Embryonic facial prominence (tissue), 1 donor: ENCODE results near the gene LRP1B.

Experiments
- DNase-seq: peaks from one replicate; pipeline ENCODE4 v3.0.0-alpha.2; 2016; ENCODE audit errors: extremely low spot score

Gene LRP1B

GRCh38 chr2:141767691-141768090 is 363.1 kb downstream of the LRP1B start:
- DNase-seq = no peak

DNA sequence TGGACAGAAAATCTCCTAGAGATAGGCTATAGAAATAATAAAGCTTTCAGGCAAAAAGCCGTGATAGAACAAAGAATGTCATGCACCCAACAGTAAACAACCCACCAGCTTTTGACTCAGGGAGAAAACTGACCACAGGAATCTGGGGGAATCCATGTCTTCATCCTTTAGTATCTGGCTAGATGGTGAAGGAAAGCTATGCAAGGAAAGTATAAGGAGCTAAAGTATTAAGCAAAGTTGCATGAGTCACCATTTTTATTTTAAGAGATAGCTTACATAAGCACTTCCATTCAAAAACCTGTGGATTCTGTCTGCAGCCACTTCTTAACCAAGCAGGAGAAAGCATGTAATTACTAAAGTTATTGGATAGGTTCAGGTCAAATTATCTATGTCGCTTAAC is 363.8 kb downstream of the LRP1B start:
- no peak for DNase-seq

GRCh38 chr2:141766225-141766624 is 364.6 kb downstream of the LRP1B start:
- no peak for DNase-seq

DNA sequence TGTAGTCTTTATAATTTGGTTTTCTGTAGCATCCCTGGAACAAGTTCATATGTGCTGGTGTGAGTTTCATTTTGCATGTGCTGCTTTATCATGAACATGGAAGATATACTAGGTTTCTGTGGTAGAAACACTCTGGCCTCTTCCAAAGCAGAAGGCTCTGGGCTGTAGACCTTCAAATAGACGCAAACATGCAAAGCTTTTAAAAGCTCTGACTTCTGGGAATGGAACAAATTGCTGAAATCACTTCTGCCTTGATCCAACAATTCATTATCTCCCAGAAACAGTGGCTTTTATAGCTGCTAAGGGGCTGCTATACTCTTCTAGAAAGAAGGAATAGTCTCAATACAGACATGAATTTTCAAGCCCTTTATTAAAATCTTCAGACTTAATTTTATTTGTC is 382.2 kb downstream of the LRP1B start:
- no peak for DNase-seq

GRCh38 chr2:141741652-141742051 is 389.2 kb downstream of the LRP1B start:
- no peak for DNase-seq

DNA sequence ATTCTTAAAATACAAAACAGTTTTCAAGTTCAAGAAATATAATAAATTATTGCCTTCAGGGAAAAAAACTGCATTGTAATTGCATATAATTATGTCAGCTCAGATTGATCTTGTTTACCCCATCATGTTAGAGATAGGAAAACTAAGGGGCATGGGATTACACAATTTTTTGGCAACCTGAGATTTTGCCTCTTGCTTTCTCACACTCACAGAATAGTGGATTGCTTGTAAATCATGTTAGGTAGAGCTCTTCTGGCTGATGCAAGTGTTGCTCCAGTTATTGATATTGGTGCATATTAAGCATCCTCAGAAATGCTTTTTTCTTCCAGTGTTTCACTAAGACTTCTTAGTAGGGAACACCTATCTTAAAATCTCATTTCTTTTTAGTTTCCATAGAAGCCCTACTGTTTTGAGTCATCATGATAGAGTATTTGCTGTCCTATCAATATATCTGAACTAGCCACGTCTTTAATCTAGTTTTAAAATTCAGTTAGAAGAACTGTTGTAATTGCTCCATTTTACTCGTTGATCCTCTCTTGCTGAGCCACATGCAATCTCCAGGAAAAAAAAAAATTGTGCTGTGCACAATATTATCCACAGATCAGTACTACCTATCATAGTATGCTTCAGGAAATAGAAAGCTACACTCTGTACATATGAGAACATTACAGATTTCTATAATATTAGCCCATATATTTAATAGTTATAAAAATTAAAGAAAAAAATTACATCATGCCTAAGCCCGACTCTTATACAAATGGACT is 393.1 kb downstream of the LRP1B start:
- DNase-seq = no peak

DNA sequence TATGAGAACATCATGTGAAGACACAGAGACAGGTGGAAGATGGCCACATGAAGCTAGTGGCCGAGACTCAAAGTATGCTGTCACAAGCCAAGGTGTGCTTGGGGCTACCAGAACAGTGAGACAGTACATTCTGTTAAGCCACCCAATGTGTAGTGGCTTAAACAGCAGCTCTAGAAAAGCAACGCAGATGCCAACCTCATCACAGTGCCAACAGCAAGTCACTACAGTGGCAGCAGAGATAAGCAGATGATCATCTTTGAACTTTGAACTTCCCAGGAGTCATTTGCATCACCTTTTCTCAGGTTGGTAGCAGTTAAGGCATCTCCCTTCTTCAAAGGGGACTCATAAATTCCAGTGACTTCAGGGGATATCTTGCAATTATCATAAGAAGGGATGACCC is 394.4 kb downstream of the LRP1B start:
- DNase-seq = no peak

DNA sequence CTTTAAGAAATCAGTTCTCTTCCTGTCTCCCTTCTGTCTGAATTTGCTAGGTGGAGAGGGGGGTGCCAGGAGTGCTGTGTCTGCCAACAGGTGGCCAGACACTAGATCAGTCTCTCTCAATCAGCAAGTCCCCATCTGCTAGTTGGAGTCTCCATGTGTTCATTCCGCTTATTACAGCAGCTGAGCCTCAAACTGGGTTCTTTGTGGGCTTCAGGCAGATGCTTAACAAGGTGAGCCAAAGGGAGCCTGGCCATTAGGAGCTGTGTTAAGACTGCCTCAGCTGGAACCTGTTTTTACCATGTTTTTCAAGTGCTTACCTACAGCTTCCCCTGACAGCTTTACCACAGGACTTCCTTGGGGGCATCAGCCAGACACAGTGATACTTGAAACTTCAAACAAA is 401.9 kb downstream of the LRP1B start:
- DNase-seq = no peak

- no peak for DNase-seq
Measured at GRCh38 chr2:141728142-141728541, 402.7 kb downstream of the LRP1B start.

GRCh38 chr2:141724426-141724825 is 406.4 kb downstream of the LRP1B start:
- DNase-seq = no peak

DNA sequence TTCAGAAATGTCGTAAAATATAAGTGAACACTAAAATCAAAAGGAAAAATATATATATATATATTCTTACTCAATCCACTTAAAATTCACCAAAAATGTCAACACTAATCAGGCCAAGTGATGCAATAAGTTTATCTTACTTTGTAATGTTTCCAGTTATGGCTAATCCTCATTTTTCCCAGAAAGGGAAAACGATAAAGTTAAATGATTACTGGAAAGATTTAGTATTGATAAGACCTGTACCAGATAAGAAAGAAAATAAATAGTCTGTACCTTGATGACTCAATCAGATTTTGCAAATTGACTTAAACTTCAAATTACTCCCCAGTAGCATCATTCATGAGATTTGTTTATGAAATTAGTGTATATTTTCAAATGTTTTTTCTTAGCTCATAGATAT is 407.0 kb downstream of the LRP1B start:
- no peak for DNase-seq

DNA sequence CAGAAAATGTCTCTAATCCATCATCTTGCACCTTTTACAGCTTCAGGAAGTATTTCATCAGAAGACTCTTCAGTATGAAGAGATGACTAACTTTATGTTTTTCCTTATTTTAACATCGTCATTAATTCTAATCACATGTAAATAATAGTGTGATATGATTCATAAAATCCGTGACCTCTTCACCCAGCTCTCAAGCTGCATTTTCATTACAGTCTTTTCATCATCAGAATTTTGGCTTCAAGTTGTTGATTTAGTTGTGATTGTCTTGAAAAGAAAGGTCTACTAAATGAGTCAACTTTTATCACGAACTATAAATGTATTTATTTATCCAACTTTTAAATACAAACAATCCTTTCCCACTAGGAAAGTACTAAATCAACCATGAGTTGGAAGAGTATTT is 410.3 kb downstream of the LRP1B start:
- no peak for DNase-seq

DNA sequence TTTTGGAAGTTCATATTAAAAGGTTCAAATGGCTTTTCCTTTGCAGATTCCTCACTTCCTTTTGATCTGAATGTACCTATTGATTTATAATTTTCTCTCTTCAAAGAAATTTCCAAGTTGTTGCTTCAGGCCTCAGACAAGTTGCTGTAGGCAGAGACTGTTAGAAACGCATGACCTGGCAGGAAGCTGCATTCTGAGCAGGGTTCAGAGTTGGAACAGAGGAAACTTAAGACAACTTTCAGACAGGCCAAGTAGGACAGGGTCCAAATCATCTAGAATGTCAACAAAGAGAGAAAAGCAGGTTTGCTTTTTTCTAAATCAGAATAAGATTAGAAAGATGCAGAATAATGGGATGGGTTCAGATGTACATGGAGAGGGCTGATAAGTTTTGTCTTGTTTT is 416.3 kb downstream of the LRP1B start:
- no peak for DNase-seq

DNA sequence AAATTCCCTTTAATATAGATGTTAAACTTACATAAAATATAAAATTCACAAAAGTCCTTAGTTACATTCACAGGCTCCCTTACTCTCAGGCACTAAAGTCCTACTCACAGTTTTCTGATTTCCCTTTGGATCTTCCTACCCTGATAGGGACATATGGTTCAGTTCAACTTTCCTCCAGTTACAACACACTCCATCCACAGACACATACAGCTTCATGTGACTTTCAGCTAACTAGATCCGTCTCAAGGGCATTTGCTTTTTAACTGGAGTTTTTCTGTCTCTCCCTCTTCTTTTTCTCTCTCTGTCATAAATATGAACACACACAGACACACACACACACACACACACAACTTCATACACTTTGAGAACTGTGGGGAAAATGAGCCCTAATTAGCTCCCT is 419.2 kb downstream of the LRP1B start:
- no peak for DNase-seq

DNA sequence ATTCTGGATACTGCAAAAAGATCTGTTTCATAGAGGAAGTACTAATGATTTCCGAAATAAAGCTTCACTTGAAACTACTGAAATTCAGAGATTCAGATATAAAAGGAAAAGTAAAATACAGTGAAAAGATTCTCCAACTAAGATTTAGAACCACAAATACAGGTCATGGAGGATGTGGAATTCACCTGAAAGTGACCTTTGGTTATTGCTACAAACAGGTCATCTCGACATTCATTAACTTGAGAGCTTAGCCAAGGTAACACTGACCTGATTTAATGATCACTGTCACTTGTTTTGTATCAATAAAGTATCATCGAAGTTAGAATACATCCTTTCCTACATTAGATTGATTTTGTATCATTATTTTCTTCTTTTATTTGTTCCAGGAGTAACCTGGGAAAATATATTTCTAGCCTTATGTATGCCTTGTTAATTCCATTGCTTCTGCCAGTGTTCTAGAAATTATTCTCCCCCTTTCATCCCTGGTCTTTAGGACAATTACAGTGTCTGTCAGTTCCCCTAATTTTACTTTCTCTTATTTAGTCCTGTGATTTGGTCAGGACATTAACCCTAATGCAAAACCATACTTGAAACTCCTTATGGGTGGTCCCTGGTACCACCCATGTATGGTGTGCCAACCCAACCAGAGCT is 420.1 kb downstream of the LRP1B start:
- DNase-seq = no peak

GRCh38 chr2:141709756-141710155 is 421.1 kb downstream of the LRP1B start:
- DNase-seq = no peak

DNA sequence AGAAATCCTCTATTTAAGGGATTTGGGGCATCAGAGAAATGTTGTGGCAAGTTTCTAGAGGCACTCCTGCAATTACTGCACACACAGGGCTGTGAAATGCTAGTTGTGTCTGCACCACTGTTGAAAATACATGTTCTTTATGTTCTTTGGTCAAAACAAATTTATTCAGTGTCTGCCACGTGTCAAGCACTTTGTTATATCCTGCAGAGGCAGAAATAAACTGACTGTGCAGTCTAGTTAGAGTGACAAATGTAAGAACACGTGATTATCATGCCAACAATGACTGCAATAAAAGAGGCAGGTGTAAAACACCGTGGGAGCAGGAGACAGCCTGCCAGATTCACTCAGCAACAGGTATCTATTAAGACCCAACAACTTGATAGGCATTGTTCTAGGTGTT is 423.3 kb downstream of the LRP1B start:
- DNase-seq = no peak

DNA sequence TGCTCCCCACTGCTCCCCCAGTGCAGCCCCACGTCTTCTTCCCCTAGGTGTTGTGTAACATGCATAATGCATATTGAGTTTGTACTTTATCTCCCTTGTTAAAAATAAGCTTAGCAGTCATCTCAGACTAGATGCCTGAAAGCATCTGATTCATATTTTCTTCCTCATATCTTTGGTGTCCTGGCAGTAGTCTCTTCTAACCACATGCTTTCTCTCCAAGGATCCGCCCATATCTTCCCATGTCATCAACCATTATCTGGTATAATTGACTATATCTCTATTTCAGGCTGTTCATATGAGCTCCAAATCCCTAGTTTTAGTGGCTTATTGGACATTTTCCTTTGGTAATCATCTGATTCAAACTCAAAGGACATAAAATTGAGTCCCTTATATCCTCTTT is 426.3 kb downstream of the LRP1B start:
- no peak for DNase-seq

DNA sequence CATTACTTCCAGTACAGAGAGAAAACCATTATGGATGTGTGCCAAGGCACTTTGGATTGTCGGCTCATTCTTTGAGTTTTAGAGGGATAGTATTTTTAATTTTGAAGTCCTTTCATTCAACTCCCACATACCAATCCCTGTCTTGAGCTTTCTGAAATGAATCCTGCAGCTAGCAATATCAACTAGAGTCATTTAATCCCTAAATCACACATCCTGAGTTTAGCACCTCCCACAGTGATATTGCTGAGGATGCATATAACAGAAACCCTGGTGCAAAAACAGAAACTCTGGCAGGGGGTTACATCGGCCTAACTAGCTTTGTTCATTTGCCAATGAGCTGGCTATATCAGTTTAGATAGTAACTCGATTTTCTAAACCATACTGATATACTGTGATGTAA is 427.3 kb downstream of the LRP1B start:
- no peak for DNase-seq

GRCh38 chr2:141701618-141702017 is 429.2 kb downstream of the LRP1B start:
- DNase-seq = no peak

GRCh38 chr2:141699573-141699972 is 431.2 kb downstream of the LRP1B start:
- DNase-seq = no peak

GRCh38 chr2:141698500-141698899 is 432.3 kb downstream of the LRP1B start:
- no peak for DNase-seq

- DNase-seq = no peak
Measured at GRCh38 chr2:141697035-141697434, 433.8 kb downstream of the LRP1B start.

- DNase-seq = no peak
Measured at GRCh38 chr2:141694180-141694579, 436.6 kb downstream of the LRP1B start.
